HG02840 (cell line): ENCODE measurements around the gene TEX48.

Experiments used
- ATAC-seq: cut with Tn5 transposase; IDR thresholded peaks from one replicate; pipeline ENCODE4 v1.9.1; 2021; ENCODE audit warnings: mild to moderate bottlenecking, moderate library complexity, moderate number of reproducible peaks; ENCODE audit not compliant: unreplicated experiment, low FRiP score

The TEX48 gene

GRCh38 chr9:114629563-114630090, 52.4 kb downstream of the TEX48 start:
- ATAC-seq = no peak

GRCh38 chr9:114627553-114627952, 54.4 kb downstream of the TEX48 start:
- no peak for ATAC-seq

- ATAC-seq = no peak
Observed at GRCh38 chr9:114626415-114627020, 55.5 kb downstream of the TEX48 start.

GRCh38 chr9:114624677-114625076, 57.3 kb downstream of the TEX48 start:
- no peak for ATAC-seq

- no peak for ATAC-seq
Observed at GRCh38 chr9:114621975-114622609, 59.9 kb downstream of the TEX48 start.

- no peak for ATAC-seq
Observed at GRCh38 chr9:114621561-114621960, 60.4 kb downstream of the TEX48 start.

GRCh38 chr9:114619191-114619761, 62.7 kb downstream of the TEX48 start:
- no peak for ATAC-seq

- ATAC-seq = peak; percentile 71
Observed at GRCh38 chr9:114616684-114617520, 65.1 kb downstream of the TEX48 start.
